Sigmoid colon (tissue), 4 donors: ENCODE results near the gene NCF4.

ENCODE experiments used
- CTCF ChIP-seq, 4 experiments: fragments of 450-650 bp in 3 of 4; fragments of 200-600 bp in 1 of 4; IDR thresholded peaks; one replicate each; pipeline ENCODE4 v1.5.1; 2016 to 2019; ENCODE audit warnings: antibody characterized with exemption in 4 of 4, mild to moderate bottlenecking in 3 of 4, moderate library complexity in 2 of 4
- EP300 ChIP-seq, 4 donors: sonication (generic); formaldehyde crosslinking; IDR thresholded peaks; one replicate each; pipeline ENCODE4 v1.6.1; 2017; ENCODE audit warnings: antibody characterized with exemption in 4 of 4
- POLR2A ChIP-seq, 2 donors: fragments of 450-650 bp; IDR thresholded peaks; one replicate each; pipeline ENCODE4 v1.6.1; 2016; ENCODE audit warnings: antibody characterized with exemption in 2 of 2, mild to moderate bottlenecking in 2 of 2, moderate library complexity in 2 of 2
- POLR2AphosphoS5 ChIP-seq, 4 donors: sonication (generic); formaldehyde crosslinking; IDR thresholded peaks; one replicate each; pipeline ENCODE4 v1.6.1; 2017; ENCODE audit warnings: antibody characterized with exemption in 4 of 4

GRCh38 chr22:36846949-36847348, 13.9 kb upstream of the NCF4 start:
- no peak for TF ChIP-seq CTCF (IDR thresholded peaks at IDR 0.05)
- TF ChIP-seq EP300 (IDR thresholded peaks at IDR 0.05) = no peak
- TF ChIP-seq POLR2A (IDR thresholded peaks at IDR 0.05) = no peak
- no peak for TF ChIP-seq POLR2AphosphoS5 (IDR thresholded peaks at IDR 0.05)
